A549 (cell line): ENCODE data around the gene FAHD2B. TPM values are rescaled to one million over a fixed set of nuclear protein-coding genes. Genes with fewer than 3 reads are reported as not detected.
"Not testable (repeated sequence)": the region's sequence is repeated elsewhere in the genome, so short reads cannot be mapped to it uniquely, and the experiment has no call there.

Experiments used
- ATAC-seq, 2 experiments: fragments of 200-7000 bp in 1 of 2; fragments of >200 bp in 1 of 2; cut with Nextera tagmentation in 1 of 2; cut with Tn5 transposase in 1 of 2; 3 replicates each; pipeline versions ENCODE4 v1.8.0 to v1.9.1; 2018 to 2020; ENCODE audit warnings: mild to moderate bottlenecking in 1 of 2, moderate library complexity in 1 of 2
- CTCF ChIA-PET: fragments of 300-600 bp; sonication (Branson Sonifier 250); formaldehyde crosslinking; extraction: SDS; loops from one replicate; lab custom pipeline; 2021; ENCODE audit warnings: antibody characterized with exemption, inconsistent platforms; lab: Yijun Ruan, JAX
- POLR2A ChIA-PET: fragments of 350-600 bp; formaldehyde crosslinking; extraction: SDS; loops from one replicate; lab custom pipeline; 2021; ENCODE audit warnings: antibody characterized with exemption, inconsistent platforms; lab: Yijun Ruan, JAX
- DNase-seq, 2 experiments: peaks; one replicate each; pipeline versions ENCODE4 v3.0.0 to v3.0.0-alpha.2; 2011 to 2016; ENCODE audit warnings: low read depth in 1 of 2, low spot score in 1 of 2
- FAIRE-seq: peaks from 2 replicates; lab custom pipeline; 2011; peaks lifted over from hg19 to GRCh38; lab: Jason Lieb, UNC
- H3K27ac ChIP-seq, 2 experiments: fragments of >200 bp; sonication (Bioruptor Twin); formaldehyde crosslinking; 3 replicates each; pipeline ENCODE4 v1.5.1; 2016 to 2017
- H3K4me1 ChIP-seq: fragments of >200 bp; sonication (Bioruptor Twin); formaldehyde crosslinking; 3 replicates; pipeline ENCODE4 v1.6.1; 2016
- H3K4me2 ChIP-seq: fragments of >200 bp; sonication (Bioruptor Twin); formaldehyde crosslinking; 3 replicates; pipeline ENCODE4 v1.6.1; 2016
- H3K4me3 ChIP-seq: fragments of >200 bp; sonication (Bioruptor Twin); formaldehyde crosslinking; 3 replicates; pipeline ENCODE4 v1.5.1; 2016
- H3K9me3 ChIP-seq: fragments of >200 bp; sonication (Bioruptor Twin); formaldehyde crosslinking; 3 replicates; pipeline ENCODE4 v1.6.1; 2016
- ATOH8 ChIP-seq: fragments of 250-450 bp; sonication (Bioruptor Pico); IDR thresholded peaks from 2 replicates; pipeline ENCODE4 v1.5.0; 2020; ENCODE audit warnings: low read depth, mild to moderate bottlenecking, moderate library complexity
- BCL3 ChIP-seq: fragments of >200 bp; sonication (Bioruptor Twin); formaldehyde crosslinking; IDR thresholded peaks from 3 replicates; pipeline ENCODE4 v1.6.1; 2016
- E2F6 ChIP-seq: IDR thresholded peaks from 2 replicates; pipeline ENCODE4 v1.6.1; 2012; ENCODE audit warnings: low read depth, borderline replicate concordance
- JUN ChIP-seq, 2 experiments: fragments of >200 bp; sonication (Bioruptor Twin); formaldehyde crosslinking; IDR thresholded peaks; 2 replicates in 1 of 2; 3 replicates in 1 of 2; pipeline ENCODE4 v1.6.1; 2016 to 2017
- MAX ChIP-seq: IDR thresholded peaks from 2 replicates; pipeline ENCODE4 v1.6.1; 2012
- PHF8 ChIP-seq: fragments of 200-600 bp; sonication (generic); IDR thresholded peaks from 2 replicates; pipeline ENCODE4 v1.6.1; 2016; ENCODE audit warnings: low read depth, mild to moderate bottlenecking, antibody characterized with exemption, moderate library complexity, borderline replicate concordance
- POLR2A ChIP-seq: IDR thresholded peaks from 2 replicates; pipeline ENCODE4 v1.6.1; 2012; ENCODE audit warnings: mild to moderate bottlenecking, low read length
- WGBS: methylation state at CpG from one replicate; pipeline ENCODE4 v1.1.6; 2017; ENCODE audit errors: missing lambda C conversion rate; 5-methylcytosine and 5-hydroxymethylcytosine counted together
- polyA minus RNA-seq: library from RNA; depleted of rRNA, polyadenylated mRNA; stranded (reverse); fragments of >200 nt; gene quantifications from 2 replicates; pipeline ENCODE4 v1.2.3, GENCODE V29; 2011; rRNA and poly(A)+ RNA removed
- polyA plus RNA-seq, 4 experiments: library from polyadenylated mRNA; depleted of rRNA in 3 of 4; stranded (reverse); fragments of >200 nt; fragmentation: RNase III in 1 of 4; extraction: RNeasy Plus Mini Kit Qiagen cat#74134 plus additional on column Dnase treatment in 1 of 4; gene quantifications; 2 replicates in 3 of 4; 3 replicates in 1 of 4; pipeline ENCODE4 v1.2.3, GENCODE V29; 2011 to 2017
- TF ChIP-seq, protein P1 (sequence below): fragments of >200 bp; sonication (Bioruptor Twin); formaldehyde crosslinking; IDR thresholded peaks from 3 replicates; pipeline ENCODE4 v1.5.1; 2016

FAHD2B gene
- polyA plus RNA-seq (2011; rRNA removed) (11.9 and 14.5 TPM in 2 replicates), polyA plus RNA-seq (2017; fragmentation: RNase III; extraction: RNeasy Plus Mini Kit Qiagen cat#74134 plus additional on column Dnase treatment) (9.2 to 11.6 TPM (median 11.0 TPM) in 3 replicates), polyA minus RNA-seq (19.0 and 22.7 TPM in 2 replicates)
- 12.7 and 15.7 TPM in 2 replicates for polyA plus RNA-seq (2012; cell fraction: cytosol; rRNA removed)
- polyA plus RNA-seq (2012; cell fraction: nucleus; rRNA removed): 20.4 and 21.4 TPM in 2 replicates

- CTCF ChIA-PET: interaction anchor here (2.5 kb wide), 1 partner anchor 18 kb away, joined by 10 read pairs; the partner anchor contains the start of gene ANKRD36
- not testable (repeated sequence) for FAIRE-seq
- TF ChIP-seq PHF8: peak; percentile 40; the same call in 1 of the 2 replicates
These were observed at the start of gene FAHD2B for GRCh38 chr2:97094772-97095611. Gene FAHD2B, minus strand, starts transcription at chr2:97094882. Its CDS starts 3,176 bp downstream, at chr2:97091706.

GRCh38 chr2:97144016-97144415, 49.3 kb upstream of the FAHD2B start:
- FAIRE-seq, ATAC-seq: not testable (repeated sequence)
- WGBS: 54% methylated on average over 3 of the region's 3 CpGs

More at GRCh38 chr2:97094772-97095611, at the start of gene FAHD2B:
- peak; percentile 90 to 95 for ATAC-seq
- H3K9me3 ChIP-seq, H3K4me1 ChIP-seq, POLR2A ChIA-PET: not testable (repeated sequence)
- DNase-seq: peak; percentile 8 to 61
- WGBS: 45% methylated on average over 11 of the region's 48 CpGs
- Histone ChIP-seq H3K4me2 (peak within 1 kb of the TSS; percentile 71), H3K27ac (peak within 1 kb of the TSS; percentile 48 to 78; a peak in 3 of 6 replicates), H3K4me3 (peak within 1 kb of the TSS; percentile 42)

DNA sequence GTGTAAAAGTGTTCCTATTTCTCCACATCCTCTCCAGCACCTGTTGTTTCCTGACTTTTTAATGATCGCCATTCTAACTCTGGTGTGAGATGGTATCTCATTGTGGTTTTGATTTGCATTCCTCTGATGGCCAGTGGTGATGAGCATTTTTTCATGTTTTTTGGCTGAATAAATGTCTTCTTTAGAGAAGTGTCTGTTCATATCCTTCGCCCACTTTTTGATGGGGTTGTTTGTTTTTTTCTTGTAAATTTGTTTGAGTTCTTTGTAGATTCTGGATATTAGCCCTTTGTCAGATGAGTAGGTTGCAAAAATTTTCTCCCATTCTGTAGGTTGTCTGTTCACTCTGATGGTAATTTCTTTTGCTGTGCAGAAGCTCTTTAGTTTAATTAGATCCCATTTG, 34.4 kb upstream of the FAHD2B start:
- POLR2A ChIA-PET, H3K27ac ChIP-seq, H3K9me3 ChIP-seq, ATAC-seq, H3K4me3 ChIP-seq, H3K4me1 ChIP-seq, DNase-seq, CTCF ChIA-PET, FAIRE-seq, H3K4me2 ChIP-seq: not testable (repeated sequence)
- WGBS: 94% methylated on average over 2 of the region's 2 CpGs

More at GRCh38 chr2:97144016-97144415, 49.3 kb upstream of the FAHD2B start:
- H3K27ac ChIP-seq, POLR2A ChIA-PET, DNase-seq, H3K9me3 ChIP-seq, H3K4me2 ChIP-seq, CTCF ChIA-PET, H3K4me3 ChIP-seq, H3K4me1 ChIP-seq: not testable (repeated sequence)

DNA sequence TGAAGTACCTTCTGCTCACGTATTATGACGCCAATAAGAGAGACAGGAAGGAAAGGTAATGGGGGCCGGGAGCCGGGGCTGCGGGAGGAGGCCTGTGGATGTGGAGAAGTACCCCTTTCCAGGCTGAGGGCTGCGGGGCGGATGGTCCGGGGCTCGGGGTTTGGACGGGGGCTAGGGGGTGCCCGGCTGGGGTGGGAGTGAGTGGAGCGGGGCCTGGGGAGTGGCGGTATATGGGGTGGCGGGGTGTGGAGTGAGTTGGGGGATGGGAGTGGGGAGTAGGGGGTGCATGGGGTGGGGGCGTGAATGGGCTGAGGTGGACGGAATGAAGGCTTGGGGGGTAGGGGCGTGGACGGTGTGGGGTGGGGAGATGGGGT, 19.2 kb upstream of the FAHD2B start:
- CTCF ChIA-PET: interaction anchor here (1.4 to 2.8 kb wide), 4 partner anchors 18 to 297 kb away, joined by 3 to 20 read pairs (median 8); partner anchors contain the start of genes ANKRD39 and CNNM3
- POLR2A ChIA-PET: not testable (repeated sequence)
- ATAC-seq: peak; percentile 54 to 68

GRCh38 chr2:97113050-97113881, 18.6 kb upstream of the FAHD2B start, which contains the start of gene ANKRD36:
Gene ANKRD36, plus strand, starts transcription at chr2:97113153. Its CDS starts 587 bp downstream, at chr2:97113740.
- Histone ChIP-seq H3K4me2 (peak within 1 kb of the TSS; percentile 73), H3K27ac (peak within 1 kb of the TSS; percentile 90 to 93), H3K4me3 (peak within 1 kb of the TSS; percentile 66)
- not testable (repeated sequence) for FAIRE-seq, H3K4me1 ChIP-seq, H3K9me3 ChIP-seq
- TF ChIP-seq POLR2A: peak; percentile 34; the same call in 1 of the 2 replicates
- TF ChIP-seq MAX: peak; percentile 74
- TF ChIP-seq JUN (IDR thresholded peaks at IDR 0.05): peak; percentile 37 to 64; a peak in 1 of 5 replicates
- TF ChIP-seq, protein P1, sequence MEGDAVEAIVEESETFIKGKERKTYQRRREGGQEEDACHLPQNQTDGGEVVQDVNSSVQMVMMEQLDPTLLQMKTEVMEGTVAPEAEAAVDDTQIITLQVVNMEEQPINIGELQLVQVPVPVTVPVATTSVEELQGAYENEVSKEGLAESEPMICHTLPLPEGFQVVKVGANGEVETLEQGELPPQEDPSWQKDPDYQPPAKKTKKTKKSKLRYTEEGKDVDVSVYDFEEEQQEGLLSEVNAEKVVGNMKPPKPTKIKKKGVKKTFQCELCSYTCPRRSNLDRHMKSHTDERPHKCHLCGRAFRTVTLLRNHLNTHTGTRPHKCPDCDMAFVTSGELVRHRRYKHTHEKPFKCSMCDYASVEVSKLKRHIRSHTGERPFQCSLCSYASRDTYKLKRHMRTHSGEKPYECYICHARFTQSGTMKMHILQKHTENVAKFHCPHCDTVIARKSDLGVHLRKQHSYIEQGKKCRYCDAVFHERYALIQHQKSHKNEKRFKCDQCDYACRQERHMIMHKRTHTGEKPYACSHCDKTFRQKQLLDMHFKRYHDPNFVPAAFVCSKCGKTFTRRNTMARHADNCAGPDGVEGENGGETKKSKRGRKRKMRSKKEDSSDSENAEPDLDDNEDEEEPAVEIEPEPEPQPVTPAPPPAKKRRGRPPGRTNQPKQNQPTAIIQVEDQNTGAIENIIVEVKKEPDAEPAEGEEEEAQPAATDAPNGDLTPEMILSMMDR: peak; percentile 43
- peak; percentile 89 for TF ChIP-seq PHF8
- TF ChIP-seq E2F6: peak; percentile 66
- TF ChIP-seq ATOH8: 0 out of 2 replicates have a peak, but pooled peaks have one; percentile 24
- TF ChIP-seq BCL3: 0 out of 3 replicates have a peak, but pooled peaks have one; percentile 25
- ChIA-PET CTCF (interaction anchor here (0.9 to 2.8 kb wide), 31 partner anchors 10 to 706 kb away, joined by 3 to 20 read pairs (median 5); partner anchors contain the start of genes ANKRD39 and CNNM3), POLR2A (interaction anchor here (1.7 kb wide), 1 partner anchor 256 kb away, joined by 6 read pairs; the partner anchor contains the start of gene ANKRD39)
- DNase-seq: peak; percentile 25 to 90
- ATAC-seq: peak; percentile 94 to 97
- WGBS: 0% methylated on average over 10 of the region's 74 CpGs

More for the DNA sequence above, 19.2 kb upstream of the FAHD2B start:
- WGBS: 0% methylated on average over 6 of the region's 18 CpGs
- peak overlapping the region; percentile 66 for H3K4me3 ChIP-seq
- H3K4me1 ChIP-seq, H3K9me3 ChIP-seq, DNase-seq, FAIRE-seq: not testable (repeated sequence)
- peak overlapping the region; percentile 57 for H3K4me2 ChIP-seq
- H3K27ac ChIP-seq: peak overlapping the region; percentile 90 to 93
